CD4-positive, alpha-beta T cell (primary cell): ENCODE measurements around the gene AP2B1. TPM values are rescaled to one million over a fixed set of nuclear protein-coding genes. Genes with fewer than 3 reads are reported as not detected.

Source experiments
- ATAC-seq: fragments of 200-7000 bp; cut with Tn5 transposase; one replicate; pipeline ENCODE4 v1.10.0; 2022; ENCODE audit warnings: mild to moderate bottlenecking; ENCODE audit not compliant: poor library complexity
- CTCF ChIA-PET: fragments of 350-600 bp; sonication (Branson Sonifier 250); formaldehyde crosslinking; loops from one replicate; lab custom pipeline; 2021; ENCODE audit warnings: antibody characterized with exemption, inconsistent platforms; lab: Charles Lee
- POLR2A ChIA-PET: fragments of 350-600 bp; sonication (Branson Sonifier 250); formaldehyde crosslinking; loops from one replicate; lab custom pipeline; 2021; ENCODE audit warnings: antibody characterized with exemption, inconsistent platforms; lab: Charles Lee
- DNase-seq, 14 experiments: peaks; one replicate each; pipeline ENCODE4 v3.0.0-alpha.2; 2013 to 2020; ENCODE audit warnings: mixed read lengths in 2 of 14
- H3K27ac ChIP-seq, 2 donors: one replicate each; pipeline versions ENCODE4 v1.5.1 to v1.7.0; 2013; ENCODE audit warnings: low read length in 2 of 2, low read depth in 1 of 2, mild to moderate bottlenecking in 1 of 2
- H3K27me3 ChIP-seq, 2 experiments: 1 replicate in 1 of 2; 2 replicates in 1 of 2; pipeline versions ENCODE4 v1.6.1 to v1.7.0; 2013; ENCODE audit warnings: low read length in 2 of 2, control low read depth in 1 of 2, mild to moderate bottlenecking in 1 of 2, moderate library complexity in 1 of 2; ENCODE audit not compliant: insufficient read depth in 2 of 2, control insufficient read depth in 1 of 2
- H3K36me3 ChIP-seq: one replicate; pipeline ENCODE4 v1.6.1; 2013; ENCODE audit warnings: low read length, control low read depth; ENCODE audit not compliant: insufficient read depth
- H3K4me1 ChIP-seq: one replicate; pipeline ENCODE4 v1.6.1; 2013; ENCODE audit warnings: low read length, control low read depth; ENCODE audit not compliant: insufficient read depth
- H3K4me3 ChIP-seq: one replicate; pipeline ENCODE4 v1.5.1; 2013; ENCODE audit warnings: mild to moderate bottlenecking, low read length, moderate library complexity
- H3K9me3 ChIP-seq, 2 experiments: 1 replicate in 1 of 2; 2 replicates in 1 of 2; pipeline versions ENCODE4 v1.6.1 to v1.7.0; 2013; ENCODE audit warnings: low read length in 2 of 2, mild to moderate bottlenecking in 2 of 2, control low read depth in 1 of 2, moderate library complexity in 1 of 2; ENCODE audit not compliant: control insufficient read depth in 1 of 2, insufficient read depth in 1 of 2
- H3K27ac Mint-ChIP-seq: one replicate; pipeline ENCODE4 v1.8.0; 2020; ENCODE audit warnings: mixed read lengths
- H3K27me3 Mint-ChIP-seq: one replicate; pipeline ENCODE4 v1.8.0; 2021; ENCODE audit warnings: mixed read lengths
- H3K36me3 Mint-ChIP-seq: one replicate; pipeline ENCODE4 v1.8.0; 2021; ENCODE audit warnings: low read depth, mixed read lengths
- H3K4me1 Mint-ChIP-seq: one replicate; pipeline ENCODE4 v1.8.0; 2021; ENCODE audit warnings: low read depth, mixed read lengths
- H3K4me3 Mint-ChIP-seq: one replicate; pipeline ENCODE4 v1.8.0; 2020; ENCODE audit warnings: mild to moderate bottlenecking, mixed read lengths
- H3K9me3 Mint-ChIP-seq: one replicate; pipeline ENCODE4 v1.8.0; 2020; ENCODE audit warnings: mixed read lengths
- intact Hi-C, 2 experiments: fragments of 100-400 bp; cut with DNase I in 1 of 2; cut with micrococcal nuclease in 1 of 2; formaldehyde crosslinking; loops; one replicate each; pipeline versions ENCODE4 v1.15.1 to v1.9.0; 2023 to 2025; cut with DNase I, micrococcal nuclease
- total RNA-seq, 174 experiments: library from RNA in 2 of 174; stranded (reverse) in 2 of 174; gene quantifications; one replicate each; pipeline ENCODE4 v1.2.3 and lab custom pipeline; 2021 to 2026
- TF ChIP-seq, protein P1 (sequence below): fragments of 200-600 bp; IDR thresholded peaks from one replicate; pipeline ENCODE4 v1.8.0; 2022; ENCODE audit warnings: antibody characterized with exemption, mild to moderate bottlenecking

AP2B1 gene
- total RNA-seq, 2 experiments from 2014 or later, result 67.0 to 69.2 TPM

GRCh38 chr17:35578929-35579432 is 8.1 kb upstream of the AP2B1 start:
- Mint-ChIP-seq H3K4me3 (peak overlapping the region; percentile 92), H3K27me3 (no peaks in the 10 kb centered on the region), H3K27ac (peak overlapping the region; percentile 97), H3K36me3 (peaks cover 27% of the 10 kb centered on the region), H3K9me3 (no peaks in the 10 kb centered on the region), H3K4me1 (peaks cover 42% of the 10 kb centered on the region)
- ATAC-seq, result peak; percentile 19
- TF ChIP-seq, protein P1, sequence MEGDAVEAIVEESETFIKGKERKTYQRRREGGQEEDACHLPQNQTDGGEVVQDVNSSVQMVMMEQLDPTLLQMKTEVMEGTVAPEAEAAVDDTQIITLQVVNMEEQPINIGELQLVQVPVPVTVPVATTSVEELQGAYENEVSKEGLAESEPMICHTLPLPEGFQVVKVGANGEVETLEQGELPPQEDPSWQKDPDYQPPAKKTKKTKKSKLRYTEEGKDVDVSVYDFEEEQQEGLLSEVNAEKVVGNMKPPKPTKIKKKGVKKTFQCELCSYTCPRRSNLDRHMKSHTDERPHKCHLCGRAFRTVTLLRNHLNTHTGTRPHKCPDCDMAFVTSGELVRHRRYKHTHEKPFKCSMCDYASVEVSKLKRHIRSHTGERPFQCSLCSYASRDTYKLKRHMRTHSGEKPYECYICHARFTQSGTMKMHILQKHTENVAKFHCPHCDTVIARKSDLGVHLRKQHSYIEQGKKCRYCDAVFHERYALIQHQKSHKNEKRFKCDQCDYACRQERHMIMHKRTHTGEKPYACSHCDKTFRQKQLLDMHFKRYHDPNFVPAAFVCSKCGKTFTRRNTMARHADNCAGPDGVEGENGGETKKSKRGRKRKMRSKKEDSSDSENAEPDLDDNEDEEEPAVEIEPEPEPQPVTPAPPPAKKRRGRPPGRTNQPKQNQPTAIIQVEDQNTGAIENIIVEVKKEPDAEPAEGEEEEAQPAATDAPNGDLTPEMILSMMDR, result no peak
- ChIA-PET CTCF (interaction anchor here (0.6 to 3.3 kb wide), 9 partner anchors 8 to 437 kb away, joined by 3 to 11 read pairs (median 8); partner anchors contain the start of genes AP2B1, NLE1 and SLFN5), POLR2A (interaction anchor here (0.6 to 4.3 kb wide), 46 partner anchors 9 to 956 kb away, joined by 3 to 128 read pairs (median 4); partner anchors contain the start of genes AP2B1, LIG3, MYO19 and NLE1)
- Histone ChIP-seq H3K4me3 (peak overlapping the region; percentile 85), H3K9me3 (no peaks in the 10 kb centered on the region), H3K36me3 (peaks cover 16% of the 10 kb centered on the region), H3K27ac (peak overlapping the region; percentile 90 to 93), H3K27me3 (no peaks in the 10 kb centered on the region), H3K4me1 (peaks cover 21% of the 10 kb centered on the region)
- DNase-seq, result peak in 3 of 14 experiments; percentile 13 to 38 (median 23)
- intact Hi-C loops, result loop anchor here (1.0 to 2.0 kb wide), 4 partner anchors 8 to 437 kb away; partner anchors contain the start of genes AP2B1 (in 2 of the 2) and NLE1 (in 2 of the 2)

- intact Hi-C loops, result no loop called here
- ChIA-PET CTCF (interaction anchor here (1.2 kb wide), 1 partner anchor 271 kb away, joined by 3 read pairs; no protein-coding TSS in a partner anchor), POLR2A (no interaction called here)
- Histone ChIP-seq H3K27me3 (no peaks in the 10 kb centered on the region), H3K4me1 (peaks cover 21% of the 10 kb centered on the region), H3K36me3 (no peaks in the 10 kb centered on the region), H3K9me3 (no peaks in the 10 kb centered on the region), H3K4me3 (no peak overlapping the region), H3K27ac (no peak overlapping the region)
- Mint-ChIP-seq H3K4me3 (no peak overlapping the region), H3K4me1 (peaks cover 34% of the 10 kb centered on the region), H3K27ac (no peak overlapping the region), H3K36me3 (peaks cover 9% of the 10 kb centered on the region), H3K9me3 (no peaks in the 10 kb centered on the region), H3K27me3 (no peaks in the 10 kb centered on the region)
- TF ChIP-seq, protein P1, result no peak
- no peak for DNase-seq
- ATAC-seq, result no peak
Observed at GRCh38 chr17:35584061-35584460, 3.1 kb upstream of the AP2B1 start.

DNA sequence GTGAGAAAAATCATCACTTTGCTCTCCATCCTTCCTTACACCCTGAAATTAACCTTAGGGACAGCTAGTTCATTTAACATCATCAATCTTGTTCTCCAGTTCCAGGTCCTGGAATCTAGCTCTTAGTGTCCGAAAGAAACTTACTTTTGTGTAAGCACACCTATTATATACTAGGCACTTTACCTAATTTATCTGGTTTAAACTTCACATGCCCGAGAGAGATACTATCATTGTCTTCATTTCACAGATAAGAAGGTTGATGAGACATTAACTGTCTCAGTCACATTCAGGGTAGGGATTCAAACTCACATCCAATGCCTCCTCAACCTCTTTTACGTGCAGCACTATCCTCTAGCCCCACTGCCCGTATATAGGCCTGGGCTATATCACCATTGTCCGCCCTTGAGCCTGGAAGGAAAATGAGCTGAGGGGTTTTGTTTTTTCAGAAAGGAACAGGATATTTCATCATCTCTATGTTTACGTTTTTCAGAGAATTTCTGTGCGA is 501 bp upstream of the AP2B1 start:
- H3K27me3 ChIP-seq, result no peaks in the 10 kb centered on the region
- CTCF ChIA-PET, result interaction anchor here (0.9 to 1.4 kb wide), 2 partner anchors 8 to 445 kb away, joined by 3 to 9 read pairs; partner anchors contain the start of genes NLE1 and PEX12

More for the DNA sequence above, 501 bp upstream of the AP2B1 start:
- Mint-ChIP-seq H3K9me3 (no peaks in the 10 kb centered on the region), H3K4me3 (peak overlapping the region; percentile 96), H3K4me1 (peaks cover 40% of the 10 kb centered on the region), H3K27ac (peak overlapping the region; percentile 97), H3K27me3 (no peaks in the 10 kb centered on the region), H3K36me3 (peaks cover 9% of the 10 kb centered on the region)
- POLR2A ChIA-PET, result interaction anchor here (0.8 to 5.0 kb wide), 13 partner anchors 8 to 564 kb away, joined by 3 to 128 read pairs (median 4); partner anchors contain the start of genes NLE1, PEX12, SLFN5 and TAF15
- H3K36me3 ChIP-seq, result no peaks in the 10 kb centered on the region
- intact Hi-C loops, result loop anchor here (1.0 to 5.0 kb wide), 4 partner anchors 8 to 624 kb away; partner anchors contain the start of genes PEX12 (in 2 of the 2), CCT6B (in 1 of the 2), TAF15 (in 1 of the 2) and ZNF830 (in 1 of the 2)
- peak in 1 of 14 experiments; percentile 1 for DNase-seq
- ATAC-seq, result peak; percentile 15
- H3K27ac ChIP-seq, result peak overlapping the region; percentile 87 to 98
- peak overlapping the region; percentile 99 for H3K4me3 ChIP-seq
- H3K9me3 ChIP-seq, result no peaks in the 10 kb centered on the region
- H3K4me1 ChIP-seq, result peaks cover 27% of the 10 kb centered on the region
- TF ChIP-seq, protein P1, result no peak
